OCI-LY1 (cell line): ENCODE data around the gene NAA10.

Experiments
- H2AFZ ChIP-seq: fragments of 200-600 bp; sonication (generic), shearing (Covaris generic); 2 replicates; pipeline ENCODE4 v1.6.0; 2014; ENCODE audit warnings: antibody characterized with exemption, mild to moderate bottlenecking, low read length
- H3F3A ChIP-seq: fragments of 200-600 bp; sonication (generic), shearing (Covaris generic); 2 replicates; pipeline ENCODE4 v1.6.0; 2014; ENCODE audit warnings: mild to moderate bottlenecking, antibody characterized with exemption, low read length, moderate library complexity; ENCODE audit not compliant: insufficient read depth
- H3K27ac ChIP-seq: fragments of 200-600 bp; sonication (generic); 2 replicates; pipeline ENCODE4 v1.5.1; 2014; ENCODE audit warnings: low read length, mixed run types, mild to moderate bottlenecking, low read depth; ENCODE audit not compliant: poor library complexity, severe bottlenecking
- H3K27me3 ChIP-seq: fragments of 200-600 bp; sonication (generic); 2 replicates; pipeline ENCODE4 v1.6.0; 2014; ENCODE audit warnings: antibody characterized with exemption, mild to moderate bottlenecking, low read length, moderate library complexity; ENCODE audit not compliant: insufficient read depth
- H3K36me3 ChIP-seq: fragments of 200-600 bp; sonication (generic); 2 replicates; pipeline ENCODE4 v1.6.1; 2014; ENCODE audit warnings: mild to moderate bottlenecking, antibody characterized with exemption, low read length, moderate library complexity, mixed read lengths; ENCODE audit not compliant: insufficient read depth
- H3K4me1 ChIP-seq: fragments of 200-600 bp; sonication (generic); 2 replicates; pipeline ENCODE4 v1.5.1; 2014; ENCODE audit warnings: mild to moderate bottlenecking, low read length, moderate library complexity; ENCODE audit not compliant: insufficient read depth, severe bottlenecking
- H3K4me2 ChIP-seq: fragments of 200-600 bp; sonication (generic), shearing (Covaris generic); 2 replicates; pipeline ENCODE4 v1.6.1; 2014; ENCODE audit warnings: low read length
- H3K4me3 ChIP-seq: fragments of 200-600 bp; sonication (generic); 2 replicates; pipeline ENCODE4 v1.5.1; 2014; ENCODE audit warnings: low read length, low read depth, mild to moderate bottlenecking, mixed read lengths; ENCODE audit not compliant: poor library complexity, severe bottlenecking
- H3K79me2 ChIP-seq: fragments of 200-600 bp; shearing (Covaris generic); 2 replicates; pipeline ENCODE4 v1.6.1; 2016; ENCODE audit warnings: mixed run types, low read length, mixed read lengths; ENCODE audit not compliant: insufficient read depth
- H3K9ac ChIP-seq: fragments of 200-600 bp; sonication (generic), shearing (Covaris generic); 2 replicates; pipeline ENCODE4 v1.6.1; 2014; ENCODE audit warnings: mild to moderate bottlenecking, low read length, mixed read lengths
- H3K9me2 ChIP-seq: fragments of 200-600 bp; sonication (generic), shearing (Covaris generic); 2 replicates; pipeline ENCODE4 v1.6.1; 2014; ENCODE audit warnings: low read depth, mild to moderate bottlenecking, low read length, mixed read lengths
- H3K9me3 ChIP-seq: fragments of 200-600 bp; shearing (Covaris generic); 2 replicates; pipeline ENCODE4 v1.6.1; 2014; ENCODE audit warnings: low read length, mixed read lengths
- H4K20me1 ChIP-seq: fragments of 200-600 bp; sonication (generic), shearing (Covaris generic); 2 replicates; pipeline ENCODE4 v1.6.0; 2016; ENCODE audit warnings: mild to moderate bottlenecking, low read length; ENCODE audit not compliant: insufficient read depth
- EZH2 ChIP-seq: fragments of 200-600 bp; sonication (generic), shearing (Covaris generic); IDR thresholded peaks from 2 replicates; pipeline ENCODE4 v1.8.0; 2017; ENCODE audit warnings: borderline replicate concordance, mixed run types, mild to moderate bottlenecking, antibody characterized with exemption, low read length, moderate library complexity, mixed read lengths
- TF ChIP-seq, protein P1 (sequence below): fragments of 200-600 bp; sonication (generic), shearing (Covaris generic); IDR thresholded peaks from 2 replicates; pipeline ENCODE4 v1.5.1; 2017; ENCODE audit warnings: mild to moderate bottlenecking, antibody characterized with exemption, low read length, moderate library complexity, mixed read lengths

NAA10 gene

DNA sequence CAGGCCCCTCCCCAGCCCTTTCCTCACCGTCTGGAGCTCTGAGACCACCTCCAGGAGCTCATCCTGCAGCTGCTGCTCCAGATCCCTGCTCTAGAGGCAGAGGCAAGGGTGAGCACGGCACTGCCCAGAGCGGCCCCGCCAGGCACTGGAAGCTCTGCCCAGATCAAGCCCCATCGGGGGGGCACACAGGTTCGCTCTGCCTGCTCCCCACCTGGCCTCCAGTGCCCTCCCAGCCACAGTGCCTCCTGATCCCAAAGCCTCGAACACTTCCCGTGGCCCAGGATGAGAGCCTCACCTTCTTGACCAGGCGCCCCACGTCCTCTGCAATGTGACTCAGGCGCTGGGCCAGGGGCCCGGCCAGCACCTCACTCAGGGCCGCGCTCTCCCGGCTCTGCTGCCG is 13.8 kb downstream of the NAA10 start:
- Histone ChIP-seq H3K27me3 (no peaks in the 10 kb centered on the region), H3K79me2 (no peaks in the 10 kb centered on the region), H3K27ac (no peak overlapping the region), H3K9ac (no peak overlapping the region), H4K20me1 (no peaks in the 10 kb centered on the region), H3K4me1 (peaks cover 31% of the 10 kb centered on the region), H3K4me3 (no peak overlapping the region), H2AFZ (no peak overlapping the region), H3K9me3 (no peaks in the 10 kb centered on the region), H3K36me3 (peaks cover 41% of the 10 kb centered on the region), H3F3A (no peaks in the 10 kb centered on the region), H3K4me2 (no peak overlapping the region), H3K9me2 (no peaks in the 10 kb centered on the region)
- TF ChIP-seq, protein P1, sequence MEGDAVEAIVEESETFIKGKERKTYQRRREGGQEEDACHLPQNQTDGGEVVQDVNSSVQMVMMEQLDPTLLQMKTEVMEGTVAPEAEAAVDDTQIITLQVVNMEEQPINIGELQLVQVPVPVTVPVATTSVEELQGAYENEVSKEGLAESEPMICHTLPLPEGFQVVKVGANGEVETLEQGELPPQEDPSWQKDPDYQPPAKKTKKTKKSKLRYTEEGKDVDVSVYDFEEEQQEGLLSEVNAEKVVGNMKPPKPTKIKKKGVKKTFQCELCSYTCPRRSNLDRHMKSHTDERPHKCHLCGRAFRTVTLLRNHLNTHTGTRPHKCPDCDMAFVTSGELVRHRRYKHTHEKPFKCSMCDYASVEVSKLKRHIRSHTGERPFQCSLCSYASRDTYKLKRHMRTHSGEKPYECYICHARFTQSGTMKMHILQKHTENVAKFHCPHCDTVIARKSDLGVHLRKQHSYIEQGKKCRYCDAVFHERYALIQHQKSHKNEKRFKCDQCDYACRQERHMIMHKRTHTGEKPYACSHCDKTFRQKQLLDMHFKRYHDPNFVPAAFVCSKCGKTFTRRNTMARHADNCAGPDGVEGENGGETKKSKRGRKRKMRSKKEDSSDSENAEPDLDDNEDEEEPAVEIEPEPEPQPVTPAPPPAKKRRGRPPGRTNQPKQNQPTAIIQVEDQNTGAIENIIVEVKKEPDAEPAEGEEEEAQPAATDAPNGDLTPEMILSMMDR, result no peak
- TF ChIP-seq EZH2, result no peak

DNA sequence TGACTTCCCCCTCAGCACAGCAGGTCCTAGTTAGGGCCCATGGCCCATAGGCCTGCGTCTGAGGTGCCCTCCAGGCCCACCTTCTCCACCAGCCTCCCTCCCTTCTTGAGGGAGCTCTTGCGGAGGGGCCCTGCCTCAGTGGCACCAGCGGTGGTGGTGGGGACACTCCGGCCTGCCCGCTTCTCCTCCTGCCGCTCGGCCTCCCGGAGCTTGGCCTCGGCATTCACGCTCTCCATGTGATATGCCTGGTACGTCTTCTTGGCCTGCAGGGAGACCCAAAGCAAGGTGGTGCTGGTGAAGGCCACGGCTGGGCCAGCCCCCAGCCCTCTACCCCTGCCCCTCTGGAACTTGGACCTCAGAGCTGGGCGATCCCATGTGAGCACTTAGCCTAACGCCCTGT is 14.3 kb downstream of the NAA10 start:
- H3K79me2 ChIP-seq, result no peaks in the 10 kb centered on the region
- H3K4me2 ChIP-seq, result no peak overlapping the region
- peaks cover 43% of the 10 kb centered on the region for H3K36me3 ChIP-seq
- no peaks in the 10 kb centered on the region for H3K27me3 ChIP-seq
- H3K4me3 ChIP-seq, result no peak overlapping the region
- peaks cover 28% of the 10 kb centered on the region for H3K4me1 ChIP-seq
- TF ChIP-seq EZH2, result no peak
- TF ChIP-seq, protein P1, result no peak
- H3K9ac ChIP-seq, result no peak overlapping the region
- H2AFZ ChIP-seq, result no peak overlapping the region
- no peaks in the 10 kb centered on the region for H4K20me1 ChIP-seq
- H3K9me2 ChIP-seq, result no peaks in the 10 kb centered on the region
- no peaks in the 10 kb centered on the region for H3F3A ChIP-seq
- H3K27ac ChIP-seq, result no peak overlapping the region
- H3K9me3 ChIP-seq, result no peaks in the 10 kb centered on the region

DNA sequence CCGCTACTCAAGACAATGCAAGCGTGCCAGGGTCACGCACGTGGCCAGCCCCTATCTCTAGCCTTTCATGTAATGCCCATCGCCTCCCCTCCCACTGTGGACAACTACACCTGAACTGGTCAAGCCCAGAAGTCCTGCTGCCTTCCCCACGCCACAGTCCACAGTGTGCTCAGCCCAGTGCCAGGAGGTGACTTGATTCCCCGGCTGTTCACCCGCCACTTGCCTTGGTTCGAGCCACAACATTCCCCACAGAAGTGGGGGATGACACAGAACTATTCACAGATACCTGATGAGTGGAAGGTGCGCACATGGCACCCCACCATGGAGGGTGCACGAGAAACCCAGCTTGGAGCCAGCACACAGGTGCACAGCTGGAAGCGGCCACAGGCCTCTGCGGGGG is 15.6 kb downstream of the NAA10 start:
- Histone ChIP-seq H3F3A (no peaks in the 10 kb centered on the region), H3K27ac (no peak overlapping the region)

More for the DNA sequence above, 15.6 kb downstream of the NAA10 start:
- H3K4me3 ChIP-seq, result no peak overlapping the region
- H3K27me3 ChIP-seq, result no peaks in the 10 kb centered on the region
- H3K4me1 ChIP-seq, result peaks cover 15% of the 10 kb centered on the region
- H3K9me3 ChIP-seq, result no peaks in the 10 kb centered on the region
- no peak overlapping the region for H2AFZ ChIP-seq
- no peak overlapping the region for H3K9ac ChIP-seq
- peaks cover 48% of the 10 kb centered on the region for H3K36me3 ChIP-seq
- no peaks in the 10 kb centered on the region for H3K9me2 ChIP-seq
- H4K20me1 ChIP-seq, result no peaks in the 10 kb centered on the region
- TF ChIP-seq, protein P1, result no peak
- TF ChIP-seq EZH2, result no peak
- no peaks in the 10 kb centered on the region for H3K79me2 ChIP-seq
- H3K4me2 ChIP-seq, result no peak overlapping the region
